ENCODE measurements around the gene DIAPH2.
"Not testable (repeated sequence)": the region's sequence is repeated elsewhere in the genome, so short reads cannot be mapped to it uniquely, and the experiment has no call there.

The DIAPH2 gene

DNA sequence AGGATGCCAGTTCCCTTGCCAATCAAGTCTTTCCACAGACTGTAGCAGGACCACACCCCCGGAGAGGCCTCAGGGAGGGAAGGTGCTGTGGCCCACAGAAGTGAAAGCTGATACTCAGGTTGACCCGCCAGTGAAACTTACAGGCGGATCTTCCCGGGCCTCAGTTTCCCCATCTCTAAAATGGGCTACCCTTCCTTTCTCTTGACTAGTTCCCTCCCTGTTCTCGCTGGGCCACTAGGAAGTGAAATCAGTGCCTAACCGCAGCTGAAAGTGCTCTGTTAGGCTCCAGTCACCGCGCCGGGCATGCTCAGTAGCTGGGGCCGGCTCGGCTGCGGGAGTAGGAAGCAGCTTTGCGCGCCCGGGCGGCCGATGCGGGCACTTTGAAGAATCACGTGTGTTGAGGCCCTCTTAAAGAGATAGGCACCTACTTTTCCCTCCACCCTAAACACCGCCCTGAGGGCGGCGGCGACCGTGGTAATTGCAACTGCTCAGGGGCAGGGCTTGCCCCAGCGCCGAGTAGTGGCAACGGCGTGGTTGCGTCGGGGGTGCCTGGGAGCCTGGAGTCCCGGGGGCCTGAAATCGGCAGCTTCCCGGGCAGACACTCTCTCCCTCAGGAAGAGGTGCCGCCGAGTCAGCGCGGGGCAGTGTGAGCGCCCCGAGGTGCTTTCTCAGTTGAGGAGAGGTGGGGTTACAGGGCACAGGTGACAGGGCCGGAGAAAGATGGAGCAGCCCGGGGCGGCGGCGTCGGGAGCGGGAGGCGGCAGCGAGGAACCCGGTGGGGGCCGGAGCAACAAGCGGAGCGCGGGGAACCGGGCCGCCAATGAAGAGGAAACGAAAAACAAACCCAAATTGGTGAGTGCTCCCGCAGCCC lies at the start of gene DIAPH2:
TSS of gene DIAPH2 (plus strand) at position 504 of the 871 bp plus-strand sequence.
- peak; percentile 27 to 30 for DNase-seq

DNA sequence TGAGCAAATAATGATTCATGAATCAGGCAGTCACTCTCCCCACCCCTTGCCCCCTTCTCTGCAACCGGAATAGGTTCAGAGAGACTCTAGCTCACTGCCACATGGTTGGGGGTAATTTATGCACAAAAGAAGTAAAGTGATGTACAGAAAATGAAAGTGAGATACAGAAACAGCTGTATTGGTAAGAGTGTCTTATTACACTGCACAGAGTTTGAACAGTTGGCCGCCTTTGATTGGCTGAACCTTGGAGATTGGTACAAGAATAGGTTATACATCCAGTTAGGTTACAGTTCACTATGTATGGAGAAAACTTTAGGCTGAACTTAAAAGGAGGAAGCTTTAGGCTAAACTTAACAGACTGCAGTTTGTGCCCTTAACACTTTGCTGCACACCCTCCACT lies 34.6 kb upstream of the DIAPH2 start:
- no peak for DNase-seq

DNA sequence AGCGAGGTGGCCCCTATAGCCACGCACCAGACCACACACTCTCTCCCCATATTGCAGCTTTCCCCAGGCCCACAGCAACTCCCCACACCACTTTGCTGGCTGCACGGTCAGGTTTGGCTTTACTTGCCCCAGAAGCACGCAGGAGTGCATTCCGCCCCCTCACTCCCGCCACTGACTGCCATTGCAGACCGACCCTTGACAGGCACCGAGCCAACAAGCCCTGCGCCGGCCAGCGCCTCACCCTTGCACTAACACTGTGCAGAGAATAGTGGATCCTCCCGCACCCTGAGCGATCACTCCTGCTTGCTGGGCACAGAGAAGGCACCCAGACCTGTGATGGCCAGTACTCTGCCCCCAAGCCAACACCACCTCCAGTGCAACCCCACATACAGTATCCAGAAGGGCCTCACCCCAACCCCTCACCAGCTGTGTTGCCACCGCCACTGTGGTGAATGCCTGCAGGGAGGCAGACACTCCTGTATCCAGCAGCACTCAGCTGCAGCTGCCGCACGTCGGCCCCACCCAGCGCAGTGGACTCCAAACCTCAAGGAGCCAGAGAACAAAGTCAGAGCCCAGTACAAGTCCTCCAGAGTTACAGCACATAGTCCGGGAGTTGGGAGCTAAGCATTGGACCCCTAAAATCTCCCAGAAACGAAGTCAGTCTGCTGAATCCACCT lies 28.6 kb upstream of the DIAPH2 start:
- no peak for DNase-seq

DNA sequence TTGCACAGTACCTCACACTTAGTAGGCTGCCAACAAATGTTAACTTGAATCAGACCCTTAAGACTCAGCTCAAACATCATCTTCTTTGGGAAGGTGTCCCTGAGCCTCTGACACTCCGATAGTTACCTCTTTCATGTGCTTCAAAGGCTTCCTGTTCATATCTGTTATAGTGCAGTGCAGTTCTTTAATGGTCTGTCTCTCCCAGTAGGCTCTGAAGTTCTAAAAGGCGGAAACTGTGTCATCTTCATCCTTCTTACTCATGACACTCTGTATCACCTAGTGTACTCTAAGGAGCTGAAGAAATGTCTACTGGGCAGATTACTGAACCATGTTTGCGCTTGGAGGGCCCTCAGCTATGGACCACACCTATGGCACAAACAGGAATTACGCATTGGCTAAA lies 2.1 kb upstream of the DIAPH2 start:
- no peak for DNase-seq

DNA sequence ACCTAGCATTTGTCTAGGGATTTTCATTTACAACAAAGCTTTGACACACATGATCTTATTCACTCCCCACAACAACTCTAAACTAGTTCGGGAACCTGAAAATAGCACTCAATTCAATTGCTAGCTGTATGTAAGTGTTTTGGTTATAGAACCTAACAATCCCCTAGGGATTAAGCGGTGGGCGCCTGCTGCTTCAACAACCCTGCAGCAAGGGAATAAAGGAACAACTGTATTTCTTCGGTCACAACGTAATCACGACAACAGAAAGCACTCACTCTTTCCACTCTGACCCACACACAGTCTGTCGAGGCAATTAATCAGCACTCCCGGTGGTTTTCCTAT lies 674 bp upstream of the DIAPH2 start:
- no peak for DNase-seq

DNA sequence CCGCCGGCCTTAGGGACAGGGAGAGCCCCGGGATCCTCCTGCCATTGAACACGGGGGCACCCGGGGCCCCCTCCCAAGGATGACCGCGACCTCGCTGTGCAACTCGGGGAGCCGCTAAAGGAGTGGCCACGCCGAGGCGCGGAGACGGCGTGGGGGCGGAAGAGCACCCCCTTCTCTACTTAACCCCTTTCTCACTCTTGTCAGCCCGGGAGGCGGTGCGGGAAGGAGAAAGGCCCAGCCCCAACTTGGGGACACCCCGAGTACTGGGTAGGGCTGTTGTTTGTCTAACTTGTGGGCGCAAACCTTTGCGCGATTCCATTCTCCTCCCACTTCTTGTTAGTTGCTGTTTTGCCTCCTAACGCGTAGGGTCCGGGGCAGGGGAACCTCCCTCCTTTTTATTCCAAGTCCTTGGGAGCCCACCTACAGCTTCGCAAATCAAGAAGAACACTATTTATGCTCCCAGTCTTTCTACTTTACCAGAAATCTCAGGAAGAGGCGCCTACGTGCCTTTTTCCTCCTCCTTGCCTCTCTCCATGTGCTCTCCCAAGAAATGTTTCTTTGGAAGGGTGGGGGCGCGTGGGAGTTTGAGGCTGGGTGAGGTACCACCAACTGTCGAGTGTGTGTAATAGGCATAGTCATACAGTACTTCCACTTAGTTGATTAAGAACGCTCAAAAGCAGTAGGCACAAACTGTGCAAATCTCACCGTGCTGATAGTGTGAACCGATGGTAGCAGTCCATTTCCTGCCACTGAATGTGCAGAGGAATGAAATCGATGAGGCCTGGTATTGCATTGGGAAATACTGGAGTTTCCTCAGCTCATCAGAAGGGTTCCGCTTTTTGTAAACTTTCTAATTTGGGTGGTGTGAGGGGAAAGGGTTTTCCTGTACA lies 813 bp downstream of the DIAPH2 start:
- peak; percentile 6 to 34 for DNase-seq

DNA sequence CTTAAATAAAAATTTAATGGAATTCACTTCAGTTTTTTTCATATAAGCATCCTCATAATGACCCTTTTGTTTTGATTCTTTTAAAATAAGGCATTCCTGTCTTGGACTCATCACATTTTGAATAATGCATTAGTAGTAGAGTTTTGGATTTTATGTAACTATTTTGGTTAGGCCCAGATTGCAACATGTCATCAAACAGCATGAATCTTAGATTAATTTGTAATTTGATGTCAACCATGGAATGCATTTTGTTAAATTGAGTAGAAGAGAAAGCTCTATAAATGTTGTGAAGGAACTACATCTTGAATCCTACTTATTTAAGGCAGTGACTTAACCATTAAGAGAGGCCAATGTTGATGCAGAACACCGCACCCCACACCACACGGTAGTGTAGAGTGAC lies 3.1 kb downstream of the DIAPH2 start:
- DNase-seq = no peak

DNA sequence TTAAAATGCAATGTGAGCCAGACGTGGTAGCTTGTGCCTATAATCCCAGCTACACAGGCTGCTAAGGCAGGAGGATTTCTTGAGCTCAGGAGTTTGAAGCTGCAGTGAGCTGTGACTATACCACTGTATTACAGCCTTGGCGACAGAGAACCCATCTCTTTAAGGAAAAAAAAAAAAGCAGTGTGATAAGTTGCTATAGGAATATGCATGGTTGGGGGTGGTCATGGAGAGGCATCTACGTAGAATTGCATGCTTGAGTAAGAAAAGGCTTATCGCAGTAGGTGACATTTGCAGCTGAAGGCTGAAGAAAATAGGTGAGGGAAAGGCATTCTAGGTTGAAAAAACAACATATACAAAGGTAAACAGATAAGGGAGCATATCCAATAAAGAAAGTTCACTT lies 4.1 kb downstream of the DIAPH2 start:
- no peak for DNase-seq

DNA sequence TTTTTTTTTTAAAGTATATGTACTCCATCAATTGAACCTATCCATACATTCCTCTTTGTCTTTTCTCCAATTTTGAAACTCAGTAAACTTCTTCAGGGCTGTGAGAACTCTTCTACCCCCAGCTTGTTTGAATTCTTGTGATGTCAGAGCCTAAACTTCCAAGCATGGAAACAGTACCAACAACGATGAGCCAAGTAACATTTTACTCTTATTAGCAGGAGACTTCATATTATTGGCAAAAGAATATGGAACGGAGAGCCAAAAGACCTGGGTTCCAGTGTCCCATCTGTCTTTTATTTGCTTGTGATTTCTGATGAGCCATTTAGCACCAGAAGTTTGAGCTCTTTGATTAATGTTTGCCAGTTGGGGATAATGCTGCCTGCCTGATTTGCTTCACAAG lies 5.3 kb downstream of the DIAPH2 start:
- DNase-seq = no peak

DNA sequence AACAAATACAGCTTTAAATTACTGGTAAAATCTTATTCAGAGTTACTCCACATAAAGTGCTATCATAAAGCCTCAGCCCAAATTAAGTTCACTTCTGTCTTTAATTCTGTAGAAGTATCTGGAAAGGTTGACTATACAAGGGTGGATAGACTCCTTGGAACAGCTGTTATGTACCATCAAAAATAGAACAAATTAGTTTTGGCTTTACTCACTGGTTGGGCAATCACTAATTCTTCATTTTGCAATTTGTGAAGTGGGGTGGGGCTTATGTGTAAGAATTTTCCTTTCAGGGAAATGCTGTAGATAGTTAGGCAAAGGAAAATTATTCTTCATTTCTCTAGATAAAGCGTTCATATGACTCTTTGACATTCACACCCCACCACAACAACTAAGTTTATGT lies 7.8 kb downstream of the DIAPH2 start:
- no peak for DNase-seq

DNA sequence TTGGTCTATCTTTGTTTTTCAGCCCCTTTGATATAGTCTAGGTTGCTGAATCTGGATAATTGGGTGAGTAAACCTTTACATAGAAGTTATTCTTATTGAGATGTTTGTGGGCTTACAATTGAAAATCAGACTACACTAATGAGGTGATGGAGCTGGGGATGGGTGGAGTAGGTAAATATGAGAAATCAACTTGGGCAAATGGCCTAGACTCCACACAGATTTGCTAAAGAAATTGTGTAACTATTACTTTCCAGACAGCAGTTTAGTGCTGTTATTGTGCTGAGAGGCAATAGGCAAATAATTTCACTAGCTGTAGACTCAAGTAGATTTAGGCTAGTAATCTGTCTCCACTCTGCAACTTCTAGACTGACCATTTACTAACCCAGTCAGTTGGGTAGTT lies 8.2 kb downstream of the DIAPH2 start:
- no peak for DNase-seq

DNA sequence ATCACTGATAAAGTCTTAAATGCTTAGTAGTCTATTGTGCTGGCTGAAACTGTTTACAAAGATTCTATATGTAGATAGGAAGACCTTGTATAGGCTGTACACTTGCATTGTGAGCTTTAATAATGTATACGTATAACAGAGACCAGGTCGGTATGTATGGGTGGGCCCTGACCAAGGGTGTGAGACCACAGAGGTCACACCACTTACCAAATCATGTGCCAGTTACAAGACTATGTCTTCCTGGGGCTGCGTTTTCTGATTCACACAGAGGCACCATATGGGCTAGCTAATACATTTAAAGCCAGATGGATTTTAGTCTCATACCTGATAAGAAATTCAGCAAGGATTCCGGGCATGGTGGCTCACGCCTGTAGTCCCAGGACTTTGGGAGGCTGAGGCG lies 8.8 kb downstream of the DIAPH2 start:
- no peak for DNase-seq

DNA sequence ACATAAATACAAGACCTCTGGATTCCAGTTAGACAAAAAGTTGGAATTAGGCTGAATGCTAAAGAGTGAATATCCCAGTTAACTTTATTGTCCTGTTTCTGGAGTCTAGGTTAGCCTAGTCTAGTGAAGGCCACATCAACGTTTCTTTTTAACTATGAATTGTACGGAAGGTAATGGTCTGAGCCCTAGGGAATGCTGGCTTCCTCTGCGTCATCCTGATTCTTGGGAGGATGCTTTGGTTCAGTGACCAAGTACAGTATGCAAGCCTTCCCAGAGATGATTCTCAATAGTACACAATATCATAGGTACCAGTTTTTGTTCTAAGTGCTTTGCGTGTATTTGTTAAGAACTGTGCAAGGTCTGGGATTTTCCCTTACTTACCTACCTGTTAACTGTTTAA lies 11.8 kb downstream of the DIAPH2 start:
- DNase-seq = no peak

DNA sequence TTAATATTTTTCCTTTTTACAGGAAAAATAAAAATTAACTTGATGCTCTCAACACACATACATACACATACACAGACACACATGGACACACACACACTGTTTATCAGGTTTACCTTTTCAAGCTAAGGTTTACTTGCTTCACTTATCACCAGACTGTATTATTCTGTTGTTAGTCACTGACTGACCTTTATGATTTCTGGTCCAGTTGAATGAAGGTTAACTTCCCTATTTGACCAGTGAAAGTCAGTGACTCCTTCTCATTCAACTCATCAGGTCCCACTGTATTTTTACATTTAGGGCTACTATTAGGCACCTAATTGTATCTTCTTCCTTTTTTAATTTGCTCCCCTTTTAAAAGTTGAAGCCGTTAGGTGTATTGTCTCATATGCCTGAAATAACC lies 16.0 kb downstream of the DIAPH2 start:
- DNase-seq = no peak

DNA sequence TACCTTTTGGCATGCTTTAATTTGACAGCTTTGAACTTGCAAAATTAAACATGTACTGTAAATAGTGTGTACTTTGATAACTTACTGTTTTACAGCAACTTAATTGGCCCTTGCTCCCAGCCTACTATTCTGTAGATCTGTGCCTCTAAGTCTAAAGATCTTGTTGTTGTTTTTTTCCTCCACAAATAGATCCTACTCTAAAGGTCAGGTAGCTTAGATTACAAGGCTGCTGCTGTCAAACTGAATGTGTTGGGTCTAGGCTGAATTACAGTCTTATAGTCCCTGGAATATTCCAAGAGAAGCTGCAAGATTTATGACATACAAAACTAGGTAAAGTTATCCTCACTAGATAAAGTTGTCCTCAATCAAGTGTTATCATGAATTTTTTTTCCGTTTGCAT lies 18.7 kb downstream of the DIAPH2 start:
- DNase-seq = no peak

DNA sequence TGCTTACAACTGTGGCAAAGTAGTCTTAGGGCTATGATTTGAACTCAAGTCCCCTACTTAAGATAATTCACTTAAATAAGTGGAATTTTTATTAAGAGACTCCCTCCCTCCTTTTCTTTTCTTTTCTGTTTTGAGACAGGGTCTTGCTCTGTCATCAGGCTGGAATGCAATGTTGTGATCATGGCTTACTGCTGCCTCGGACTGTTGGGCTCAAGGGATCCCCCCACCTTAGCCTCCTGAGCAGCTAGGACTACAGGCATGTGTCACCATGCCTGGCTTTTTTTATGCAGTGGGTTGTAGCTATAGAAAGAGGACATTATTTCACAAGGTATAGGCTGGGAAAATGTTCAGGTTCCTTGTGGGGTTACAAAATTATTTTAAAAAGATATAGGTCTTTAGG lies 19.2 kb downstream of the DIAPH2 start:
- DNase-seq = no peak

DNA sequence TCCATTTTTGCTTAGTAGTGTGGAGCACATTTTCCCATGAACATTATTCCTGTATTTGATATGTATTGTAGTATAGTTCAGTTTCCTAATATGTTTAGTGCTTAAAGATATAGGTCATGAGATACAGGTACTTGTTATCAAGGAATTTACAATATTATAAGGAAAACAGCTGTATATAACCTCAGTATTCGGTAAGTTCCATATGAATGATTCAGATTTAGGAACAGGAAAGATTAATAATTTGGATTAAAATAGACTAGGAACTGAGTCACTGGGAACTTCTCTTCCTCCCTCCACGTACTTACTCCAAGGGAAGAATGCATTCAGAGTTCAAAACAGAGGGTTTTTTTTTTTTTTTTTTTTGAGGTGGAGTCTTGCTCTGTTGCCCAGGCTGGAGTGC lies 20.0 kb downstream of the DIAPH2 start:
- no peak for DNase-seq

DNA sequence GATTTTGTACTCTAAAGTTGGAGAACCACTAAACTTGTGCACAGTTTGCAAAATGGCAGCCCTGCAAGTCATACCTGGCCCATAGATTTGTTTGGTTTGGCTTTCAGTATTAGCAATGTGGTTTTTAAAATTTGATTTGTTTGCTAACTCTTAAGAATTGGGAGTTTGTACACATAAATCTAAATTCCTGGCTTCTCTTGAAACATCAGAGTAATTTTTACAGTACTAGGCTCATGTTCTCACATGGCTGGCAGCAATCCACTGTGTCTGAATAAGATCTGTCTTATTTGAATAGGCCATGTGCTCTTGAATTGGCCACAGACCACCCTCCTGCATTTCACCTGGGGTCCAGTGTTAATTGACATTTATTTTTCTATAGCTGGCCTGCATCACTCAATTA lies 21.3 kb downstream of the DIAPH2 start:
- no peak for DNase-seq

DNA sequence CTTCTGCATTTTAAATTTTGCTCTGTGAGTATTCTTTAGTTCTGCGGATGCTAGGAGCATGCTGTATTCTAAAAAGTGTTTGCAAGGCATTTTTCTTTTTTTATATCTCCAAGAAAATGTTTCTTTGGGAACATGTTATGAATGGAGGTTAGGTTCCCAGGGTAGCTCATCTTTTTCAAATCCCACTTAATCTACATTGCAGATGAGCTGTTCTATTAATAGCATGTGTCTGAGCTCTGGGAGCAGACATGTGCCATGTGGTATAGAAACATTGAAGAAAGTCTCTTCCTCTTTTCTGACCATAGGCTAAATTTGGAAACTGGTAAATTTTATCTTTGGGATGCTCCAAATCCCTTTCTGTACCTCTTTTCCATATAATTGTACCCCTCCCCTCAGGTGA lies 23.2 kb downstream of the DIAPH2 start:
- no peak for DNase-seq

DNA sequence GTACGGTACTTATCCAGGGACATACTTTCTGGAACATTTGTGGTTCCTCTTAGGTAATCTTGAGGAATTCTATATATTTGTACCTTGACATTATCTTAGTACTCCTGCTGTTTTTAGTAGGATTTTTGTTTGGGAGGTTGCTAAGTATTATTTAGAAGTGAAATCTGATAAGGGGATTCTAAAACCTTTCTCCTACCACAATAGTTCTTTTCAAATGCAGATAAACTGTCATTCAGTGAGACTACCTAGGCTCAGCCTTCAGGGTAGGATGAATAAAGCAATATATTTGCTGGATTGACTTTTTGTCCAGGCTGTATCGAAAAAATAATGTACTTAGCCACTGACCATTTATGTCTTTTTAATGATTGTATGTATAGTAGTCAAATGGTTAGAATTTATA lies 25.4 kb downstream of the DIAPH2 start:
- DNase-seq = no peak

DNA sequence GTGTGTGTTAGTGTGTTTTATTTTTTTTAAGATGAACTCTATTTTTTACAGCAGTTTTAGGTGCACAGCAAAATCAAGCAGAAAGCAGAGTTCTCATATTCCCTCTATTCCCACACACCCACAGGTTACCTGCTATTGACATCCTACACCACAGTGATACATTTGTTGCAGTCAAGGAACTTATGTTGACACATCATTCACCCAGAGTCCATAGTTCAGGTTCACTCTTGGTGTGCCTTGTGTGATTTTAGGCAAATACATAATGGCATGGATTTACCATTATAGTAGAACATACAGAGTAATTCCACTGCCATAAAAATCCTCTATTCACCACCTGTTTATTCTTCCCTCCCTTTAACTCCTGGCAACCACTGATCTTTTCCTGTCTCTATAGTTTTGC lies 28.7 kb downstream of the DIAPH2 start:
- no peak for DNase-seq

DNA sequence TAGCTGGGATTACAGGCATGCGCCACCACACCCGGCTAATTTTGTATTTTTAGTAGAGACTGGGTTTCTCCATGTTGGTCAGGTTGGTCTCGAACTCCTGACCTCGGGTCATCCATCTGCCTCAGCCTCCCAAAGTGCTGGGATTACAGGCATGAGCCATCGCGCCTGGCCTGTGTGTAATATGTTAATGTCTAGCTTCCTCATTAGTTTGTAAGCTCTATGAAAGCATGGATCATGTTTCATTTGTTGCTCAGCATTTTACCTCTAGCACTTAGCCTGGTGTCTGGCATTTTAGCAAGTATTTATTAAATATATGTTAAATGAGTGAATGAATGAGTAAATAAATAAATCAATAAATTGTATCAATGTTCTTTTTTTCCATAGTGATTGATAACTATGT lies 29.8 kb downstream of the DIAPH2 start:
- DNase-seq = not testable (repeated sequence)

DNA sequence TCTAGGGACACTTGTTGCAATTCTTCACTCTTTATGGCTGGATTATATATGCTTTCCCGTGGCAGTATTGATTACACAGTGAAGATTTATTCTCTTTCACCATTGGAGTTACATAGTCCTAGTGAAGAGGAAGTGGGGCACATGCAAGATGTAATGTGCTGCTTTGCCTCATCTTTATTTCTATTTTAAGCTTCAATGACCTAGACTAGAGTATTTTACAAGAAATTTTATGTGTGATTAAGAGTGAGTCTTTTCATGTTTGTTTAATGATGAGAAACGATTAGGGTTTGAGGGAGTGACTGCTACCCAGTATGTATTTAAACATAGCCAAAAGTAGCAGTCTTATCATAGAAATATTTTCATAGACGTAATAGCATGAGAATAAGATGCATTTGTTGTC lies 30.8 kb downstream of the DIAPH2 start:
- no peak for DNase-seq

Measured in hippocampal formation (tissue), 2 donors.